VCaP (cell line): Measurements from ENCODE around the gene MCM10.
"Not testable (repeated sequence)": the region's sequence is repeated elsewhere in the genome, so short reads cannot be mapped to it uniquely, and the experiment has no call there.

ENCODE experiments used
- H3K27ac ChIP-seq: fragments of 450-650 bp; 2 replicates; pipeline ENCODE4 v1.5.1; 2017
- CTCF ChIP-seq: fragments of 450-650 bp; conservative IDR thresholded peaks from 2 replicates; pipeline ENCODE4 v1.5.1; 2017; ENCODE audit warnings: mild to moderate bottlenecking, moderate library complexity

The MCM10 gene

GRCh38 chr10:13241613-13242012 lies 80.3 kb downstream of the MCM10 start:
- H3K27ac ChIP-seq: no peak overlapping the region
- no peak for TF ChIP-seq CTCF

GRCh38 chr10:13242260-13242659 lies 80.9 kb downstream of the MCM10 start:
- H3K27ac ChIP-seq: not testable (repeated sequence)

- TF ChIP-seq CTCF: no peak
- no peak overlapping the region for H3K27ac ChIP-seq
Measured at GRCh38 chr10:13247246-13247645, 85.9 kb downstream of the MCM10 start.

GRCh38 chr10:13247784-13248183 lies 86.4 kb downstream of the MCM10 start:
- no peak overlapping the region for H3K27ac ChIP-seq
- no peak for TF ChIP-seq CTCF

GRCh38 chr10:13253726-13254125 lies 92.4 kb downstream of the MCM10 start:
- TF ChIP-seq CTCF: no peak
- no peak overlapping the region for H3K27ac ChIP-seq

GRCh38 chr10:13256627-13257026 lies 95.3 kb downstream of the MCM10 start:
- H3K27ac ChIP-seq: no peak overlapping the region
- TF ChIP-seq CTCF: no peak

GRCh38 chr10:13257621-13258140 lies 96.3 kb downstream of the MCM10 start:
- H3K27ac ChIP-seq: no peak overlapping the region
- TF ChIP-seq CTCF: no peak
